NCI-H1930 (cell line): Measurements from ENCODE around the gene MYLK3.
"Not testable (repeated sequence)": the region's sequence is repeated elsewhere in the genome, so short reads cannot be mapped to it uniquely, and the experiment has no call there.

Experiments used
- DNase-seq, 2 experiments: peaks; one replicate each; lab custom pipeline; 2025; lab: John Stamatoyannopoulos, UW

MYLK3 gene

GRCh38 chr16:46747777-46748651 is at the start of gene MYLK3:
Gene MYLK3 (minus strand): TSS chr16:46748344. CDS start chr16:46748193, 151 bp downstream.
- no peak for DNase-seq

GRCh38 chr16:46797501-46797900 is 49.4 kb upstream of the MYLK3 start:
- DNase-seq: no peak

GRCh38 chr16:46796764-46797269 is 48.7 kb upstream of the MYLK3 start:
- no peak for DNase-seq

- DNase-seq: no peak
Measured at GRCh38 chr16:46793841-46794240, 45.7 kb upstream of the MYLK3 start.

GRCh38 chr16:46790599-46791270 is 42.6 kb upstream of the MYLK3 start:
- DNase-seq: no peak

- DNase-seq: no peak
Measured at GRCh38 chr16:46789499-46790414, 41.6 kb upstream of the MYLK3 start.

GRCh38 chr16:46788891-46789474 is 40.8 kb upstream of the MYLK3 start:
- DNase-seq: no peak

GRCh38 chr16:46787909-46788308 is 39.8 kb upstream of the MYLK3 start:
- DNase-seq: no peak

DNA sequence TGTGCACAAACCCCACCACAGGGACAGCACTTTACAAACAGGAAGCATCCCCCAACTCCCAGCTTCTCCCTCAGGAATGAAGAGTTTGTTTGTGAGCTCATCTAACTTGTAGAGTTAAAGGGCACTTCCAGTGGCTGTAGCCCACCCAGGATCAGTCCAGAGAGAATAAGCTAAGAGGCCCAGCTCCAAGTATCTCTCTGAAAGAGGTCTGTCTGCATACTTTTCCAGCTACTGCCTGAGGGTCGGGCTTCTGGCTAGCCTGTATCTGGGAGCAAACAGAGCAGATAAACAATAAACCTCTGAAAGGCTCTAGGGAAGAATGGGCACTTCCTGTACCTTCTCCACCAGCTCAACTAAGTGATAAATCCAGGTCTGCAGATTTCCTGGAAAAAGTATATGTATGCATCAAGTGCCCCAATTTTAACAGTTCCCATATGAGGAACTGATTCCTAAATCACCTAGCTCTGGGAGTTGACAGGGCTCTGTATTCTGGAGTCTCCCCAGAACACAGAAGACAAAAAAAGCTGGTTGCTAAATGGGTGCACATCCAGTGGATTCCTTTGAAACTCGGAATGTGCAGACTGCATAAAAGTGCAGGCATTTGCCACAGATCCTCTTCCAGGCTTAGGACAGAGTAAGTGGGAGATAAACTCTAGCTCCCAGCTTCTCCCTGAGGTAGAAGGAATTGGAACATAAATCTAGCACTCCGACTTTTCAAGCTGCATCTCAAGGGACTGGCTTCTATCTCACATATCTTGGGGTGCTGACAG is 37.1 kb upstream of the MYLK3 start:
- no peak for DNase-seq

- not testable (repeated sequence) for DNase-seq
Measured at GRCh38 chr16:46784569-46784968, 36.4 kb upstream of the MYLK3 start.

DNA sequence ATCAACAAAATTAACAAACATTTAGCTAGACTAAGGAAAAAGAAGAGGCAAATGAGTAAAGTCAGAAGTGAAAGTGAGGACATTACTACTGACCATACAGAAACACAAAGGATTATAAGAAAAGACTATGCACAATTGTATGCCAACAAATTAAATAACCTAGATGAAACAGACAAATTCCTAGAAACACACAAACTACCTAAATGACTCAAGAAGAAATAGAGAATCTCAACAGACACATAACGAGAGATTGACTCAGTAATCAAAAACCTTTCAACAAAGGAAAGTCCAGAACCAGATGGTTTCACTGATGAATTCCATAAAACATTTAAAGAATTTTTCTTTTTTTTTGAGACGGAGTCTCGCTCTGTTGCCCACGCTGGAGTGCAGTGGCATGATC is 35.7 kb upstream of the MYLK3 start:
- no peak for DNase-seq

GRCh38 chr16:46782320-46782719 is 34.2 kb upstream of the MYLK3 start:
- DNase-seq: no peak

- DNase-seq: no peak
Measured at GRCh38 chr16:46777804-46778203, 29.7 kb upstream of the MYLK3 start.

GRCh38 chr16:46775214-46775613 is 27.1 kb upstream of the MYLK3 start:
- DNase-seq: no peak

GRCh38 chr16:46774743-46775177 is 26.6 kb upstream of the MYLK3 start:
- DNase-seq: no peak

- no peak for DNase-seq
Measured at GRCh38 chr16:46772463-46772862, 24.3 kb upstream of the MYLK3 start.

DNA sequence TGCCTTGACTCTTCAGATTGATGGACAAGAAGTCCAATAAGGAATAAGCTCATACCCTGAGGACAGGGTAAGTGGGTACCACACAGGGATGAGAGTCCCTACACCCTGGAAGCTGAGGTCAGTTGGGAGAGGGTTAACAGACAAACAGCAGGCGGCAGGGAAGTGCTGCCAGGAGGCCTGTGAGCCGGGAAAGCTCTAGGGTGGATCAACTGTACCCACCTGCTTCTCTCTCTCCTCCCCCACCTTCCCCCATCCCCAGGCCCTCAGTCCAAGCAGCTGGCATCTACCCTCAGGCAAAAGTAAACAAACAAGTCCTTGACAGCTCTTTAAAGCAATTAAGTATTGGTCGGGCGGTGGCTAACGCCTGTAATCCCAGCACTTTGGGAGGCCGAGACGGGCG is 20.7 kb upstream of the MYLK3 start:
- DNase-seq: no peak

DNA sequence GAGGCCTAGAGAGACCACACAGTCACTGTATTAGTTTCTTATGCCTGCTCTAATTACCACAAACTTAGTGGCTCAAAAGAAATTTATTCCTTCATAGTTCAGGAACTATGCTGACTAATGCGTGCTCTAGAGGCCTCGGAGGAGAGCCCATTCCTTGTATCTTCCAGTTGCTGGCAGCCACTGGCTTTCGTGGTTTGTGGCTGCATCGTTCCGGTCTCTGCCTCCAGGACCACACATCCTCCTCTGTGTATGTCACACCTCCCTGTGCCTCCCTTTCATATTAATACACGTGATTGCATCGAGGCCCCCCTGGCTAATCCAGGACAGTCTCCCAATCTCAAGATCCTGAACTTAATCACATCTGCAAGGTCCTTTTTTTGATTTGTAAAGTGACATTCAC is 16.9 kb upstream of the MYLK3 start:
- no peak for DNase-seq

GRCh38 chr16:46763147-46763546 is 15.0 kb upstream of the MYLK3 start:
- DNase-seq: no peak

DNA sequence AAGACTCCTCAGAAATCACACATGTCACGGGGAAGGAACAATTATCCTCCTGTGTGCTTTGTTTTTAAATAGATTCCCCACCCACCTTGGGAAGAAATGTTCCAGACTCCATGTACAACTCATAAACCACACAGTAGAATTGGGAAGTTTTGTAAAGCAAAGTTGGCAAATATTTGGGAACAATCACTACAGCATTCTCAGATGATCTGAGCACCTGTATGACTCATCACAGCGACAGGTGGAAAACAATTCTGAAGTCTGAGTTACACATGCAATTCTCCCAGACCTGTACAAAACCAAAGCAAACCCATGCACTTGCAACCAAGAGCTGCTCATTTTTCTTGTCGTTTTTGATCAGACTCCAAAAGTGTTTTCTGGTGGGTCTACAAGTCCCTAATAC is 14.4 kb upstream of the MYLK3 start:
- DNase-seq: no peak

GRCh38 chr16:46759309-46759708 is 11.2 kb upstream of the MYLK3 start:
- no peak for DNase-seq
